Right renal pelvis (tissue), 4 donors: ENCODE data around the gene SOX1. TPM values are rescaled to one million over a fixed set of nuclear protein-coding genes. Genes with fewer than 3 reads are reported as not detected.

ENCODE experiments used
- DNase-seq, 4 donors: peaks; one replicate each; pipeline ENCODE4 v3.0.0-alpha.2; 2013; ENCODE audit warnings: low read depth in 4 of 4, low spot score in 3 of 4, missing footprints in 1 of 4
- polyA plus RNA-seq, 4 donors: library from polyadenylated mRNA; unstranded; fragments of 120-200 nt; gene quantifications; one replicate each; pipeline ENCODE4 v1.2.1, GENCODE V29; 2013; ENCODE audit not compliant: insufficient read length in 4 of 4

SOX1 gene
- polyA plus RNA-seq, 4 donors = not detected

GRCh38 chr13:112104881-112105234 is 37.9 kb downstream of the SOX1 start:
- no peak for DNase-seq

DNA sequence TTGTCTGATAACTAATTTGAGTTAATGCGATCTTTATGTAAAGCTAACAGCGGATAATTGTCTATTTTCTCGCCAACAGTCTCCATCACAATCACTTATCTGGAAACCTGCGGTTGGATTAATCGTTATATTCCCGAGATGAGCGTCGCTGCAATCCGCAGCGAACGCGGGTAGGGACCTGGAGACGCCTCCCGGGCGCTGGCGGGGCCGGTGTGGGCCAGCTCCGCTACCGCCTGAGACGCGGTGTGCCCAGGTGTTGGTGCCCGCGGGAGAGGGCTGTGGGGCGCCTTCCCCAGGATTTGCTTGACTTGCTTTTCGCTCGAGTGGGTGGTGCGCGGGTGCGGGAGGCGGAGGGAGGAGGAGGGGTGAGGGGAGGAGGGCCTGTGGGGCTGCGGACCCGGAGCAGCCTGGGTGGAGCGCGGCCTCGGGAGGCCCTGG is 38.3 kb downstream of the SOX1 start:
- DNase-seq = no peak

DNA sequence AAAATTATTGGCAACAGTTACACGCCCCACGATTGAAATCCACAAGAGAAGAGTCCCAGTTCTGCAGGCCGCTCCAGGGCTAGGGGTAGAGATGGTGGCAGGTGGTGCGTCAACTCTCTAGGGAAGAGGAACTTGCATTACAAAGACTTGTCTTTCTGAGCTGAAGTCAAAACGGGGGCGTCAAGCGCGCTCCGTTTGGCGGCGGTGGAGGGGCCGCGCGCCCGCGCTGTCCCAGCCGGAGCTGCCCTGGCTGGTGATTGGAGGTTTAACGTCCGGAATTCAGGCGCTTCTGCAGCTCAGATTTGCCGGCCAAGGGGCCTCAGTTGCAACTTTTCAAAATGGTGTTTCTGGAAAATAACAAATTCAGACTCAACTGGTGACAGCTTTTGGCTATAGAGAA is 38.9 kb downstream of the SOX1 start:
- DNase-seq = no peak

DNA sequence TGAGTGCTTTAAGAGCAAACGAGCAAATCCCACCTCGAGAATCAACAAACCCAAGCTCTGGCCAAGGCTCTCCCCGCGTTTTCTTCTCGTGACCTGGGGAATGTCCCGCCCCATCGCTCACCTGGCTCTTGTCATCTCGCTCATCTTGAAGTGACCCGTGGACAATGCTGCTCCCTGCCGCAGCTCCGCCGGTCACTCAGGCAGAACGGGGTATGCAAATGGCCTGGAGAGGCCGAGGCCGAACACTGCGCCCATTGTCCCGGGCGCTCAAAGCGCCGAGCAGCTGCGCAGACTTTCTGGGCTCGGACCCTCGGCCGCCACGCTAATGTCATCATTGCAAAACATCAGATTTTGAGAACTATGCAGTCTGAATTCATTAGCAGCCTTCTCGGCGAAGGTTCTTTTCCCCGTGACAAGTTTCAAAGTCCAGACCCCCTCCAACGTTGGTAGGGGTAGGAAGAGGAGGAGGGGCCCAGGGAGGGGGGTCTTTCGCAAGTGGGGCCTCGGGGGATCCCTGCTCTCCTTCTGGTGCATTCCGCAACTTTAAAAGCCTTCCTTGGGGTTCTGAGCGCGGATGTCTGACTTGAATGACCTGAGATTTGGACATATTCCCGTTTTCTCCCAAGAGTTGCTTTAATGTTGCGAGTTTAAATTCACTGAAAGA is 39.7 kb downstream of the SOX1 start:
- DNase-seq = no peak

DNA sequence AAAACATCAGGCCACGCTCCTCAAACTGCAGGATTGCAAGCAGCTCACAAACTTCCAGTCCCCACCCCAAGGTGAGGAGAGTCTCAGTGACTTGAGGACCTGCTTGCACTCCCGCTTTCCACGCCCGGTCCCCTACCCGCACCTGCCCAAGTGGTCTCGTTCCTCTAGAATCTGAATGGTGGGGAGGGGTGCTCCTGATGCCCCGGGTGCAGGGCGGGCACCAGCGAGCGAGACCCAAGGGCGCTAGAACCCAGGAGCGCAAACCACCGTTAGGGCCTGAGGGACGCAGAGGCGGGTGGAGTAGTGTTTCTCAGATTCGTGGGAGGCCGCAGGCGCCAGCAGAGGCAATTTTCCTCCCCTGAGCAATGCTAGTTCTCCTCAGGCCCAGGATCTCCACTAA is 40.3 kb downstream of the SOX1 start:
- no peak for DNase-seq

DNA sequence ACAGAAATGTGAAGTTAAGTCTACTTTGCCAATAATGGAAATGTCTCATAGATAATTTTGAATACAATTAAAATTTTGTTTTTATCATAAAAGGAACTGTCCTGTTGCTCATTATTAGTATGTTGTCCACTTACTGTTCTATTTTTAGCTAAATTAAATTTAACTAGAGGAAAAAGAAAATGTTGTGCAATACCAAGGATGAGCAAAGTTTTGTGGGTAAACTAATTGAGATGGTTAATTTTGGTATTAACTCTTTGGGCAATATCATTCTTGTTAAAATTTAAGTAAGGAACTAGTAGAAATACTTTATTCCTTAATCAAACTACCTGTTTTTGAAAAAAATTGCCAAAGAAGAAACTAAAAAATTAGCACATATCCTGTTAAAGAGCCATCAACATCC is 43.5 kb downstream of the SOX1 start:
- no peak for DNase-seq

- DNase-seq = no peak
These were observed 44.4 kb downstream of the SOX1 start for GRCh38 chr13:112111239-112111857.

- no peak for DNase-seq
These were observed 45.8 kb downstream of the SOX1 start for GRCh38 chr13:112112534-112113276.

DNA sequence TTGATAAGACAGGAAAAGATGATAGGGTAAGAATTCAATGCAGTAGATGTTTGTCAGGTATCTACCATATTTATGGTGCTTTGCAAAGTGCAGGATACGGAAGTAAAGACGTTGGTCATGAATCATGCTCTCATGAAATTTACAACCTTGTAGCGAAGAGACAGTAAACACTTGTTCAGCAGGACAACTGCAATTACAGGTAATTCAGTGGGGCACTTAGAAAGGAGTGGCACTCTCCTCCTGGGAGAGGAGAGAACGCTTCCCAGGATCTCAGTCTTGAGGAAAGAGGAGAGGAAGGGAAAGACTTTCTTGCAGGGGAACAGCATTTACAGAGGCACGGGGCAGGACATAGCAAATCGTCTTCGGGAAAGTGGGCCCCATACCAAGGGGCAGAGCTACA is 46.4 kb downstream of the SOX1 start:
- DNase-seq = no peak

DNA sequence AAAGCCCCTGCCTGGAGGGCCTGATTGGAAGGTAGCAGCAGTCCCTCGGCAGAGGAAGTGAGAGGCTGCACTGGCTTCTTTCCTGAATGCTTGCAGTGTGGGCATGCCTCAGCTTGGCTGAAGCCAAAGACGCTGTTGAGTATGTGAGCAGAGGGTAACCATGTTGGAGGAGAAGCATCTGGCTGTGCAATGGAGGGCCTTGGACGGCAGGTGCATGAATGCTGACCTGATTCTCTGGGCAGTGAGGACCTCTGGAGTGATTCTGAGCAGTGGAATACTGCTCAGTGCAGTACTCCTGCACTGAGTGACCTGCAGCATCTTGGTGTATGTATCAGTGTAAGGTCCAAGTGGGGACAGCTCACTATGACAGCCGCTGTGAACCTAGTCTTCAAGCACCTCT is 46.9 kb downstream of the SOX1 start:
- DNase-seq = no peak

DNA sequence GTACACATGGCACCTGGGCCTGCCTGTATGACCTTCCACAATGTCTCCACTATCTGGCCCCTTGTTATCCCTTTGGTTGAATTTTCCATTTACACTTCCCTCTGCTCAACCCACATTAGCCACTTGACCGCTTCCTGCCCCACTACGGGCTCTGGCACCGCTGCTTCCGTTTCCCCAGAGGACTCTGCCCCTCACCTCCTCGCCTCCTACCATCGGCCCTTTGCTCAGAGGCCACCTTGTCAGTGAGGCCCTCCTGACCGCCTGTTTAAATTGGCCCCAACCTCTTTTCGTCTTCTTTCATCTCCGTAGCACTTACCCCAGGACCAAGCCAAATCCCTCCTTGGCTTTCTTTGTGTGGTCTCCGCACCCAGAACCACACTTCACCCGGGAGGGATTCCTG is 47.4 kb downstream of the SOX1 start:
- no peak for DNase-seq

GRCh38 chr13:112115403-112116091 is 48.6 kb downstream of the SOX1 start:
- no peak for DNase-seq

GRCh38 chr13:112116187-112116950 is 49.4 kb downstream of the SOX1 start:
- no peak for DNase-seq

DNA sequence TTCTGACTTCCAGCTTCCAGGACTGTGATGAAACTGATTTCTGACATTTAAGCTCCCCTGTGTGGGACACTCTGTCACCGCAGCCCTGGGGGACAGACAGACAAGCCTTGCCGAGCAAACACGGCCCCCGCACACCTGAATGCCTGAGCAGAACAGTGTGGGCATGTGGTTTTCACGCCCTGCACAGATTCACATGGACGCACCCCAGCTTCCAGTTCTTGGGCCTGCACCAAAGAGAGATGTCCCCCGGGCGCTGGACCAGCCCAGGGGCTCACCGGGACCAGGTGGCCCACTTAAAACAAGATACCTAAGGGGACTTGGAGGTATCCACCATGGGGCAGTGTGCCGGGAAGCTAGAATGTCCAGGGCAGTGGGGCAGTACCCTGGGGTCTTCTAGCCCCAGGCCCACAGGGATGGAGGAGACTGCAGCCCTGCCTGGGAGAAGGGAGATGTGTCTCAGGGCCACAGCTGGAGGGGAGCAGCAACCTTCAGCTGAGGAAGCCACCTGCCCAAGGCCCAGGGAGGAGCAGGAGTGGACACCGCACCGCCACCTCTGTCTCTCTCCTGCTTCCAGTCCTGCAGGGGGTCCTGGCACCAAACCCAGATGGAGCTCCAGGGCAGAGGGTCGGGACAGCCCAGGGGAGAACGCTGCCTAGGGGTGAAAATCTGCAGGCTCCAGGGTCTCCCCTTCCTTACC is 50.5 kb downstream of the SOX1 start:
- no peak for DNase-seq

DNA sequence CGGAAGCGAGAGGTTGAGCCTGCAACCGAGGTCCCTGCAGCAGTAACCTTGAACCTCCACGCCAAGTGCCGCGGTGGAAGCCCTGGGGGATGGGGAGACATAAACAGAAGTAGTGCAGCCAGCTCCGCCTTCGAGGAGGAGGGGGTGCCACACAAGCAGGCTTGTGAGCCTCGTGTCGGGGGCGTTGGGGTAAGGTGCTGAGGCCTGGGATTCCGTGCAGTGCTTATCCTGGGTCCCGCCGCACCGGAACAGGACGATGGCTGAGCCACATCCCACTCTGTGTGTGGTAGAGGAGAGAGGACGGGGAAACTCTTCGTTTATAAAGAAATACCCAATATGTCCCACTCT is 51.0 kb downstream of the SOX1 start:
- no peak for DNase-seq

GRCh38 chr13:112118451-112119064 is 51.6 kb downstream of the SOX1 start:
- no peak for DNase-seq

GRCh38 chr13:112119192-112120030 is 52.5 kb downstream of the SOX1 start:
- no peak for DNase-seq

DNA sequence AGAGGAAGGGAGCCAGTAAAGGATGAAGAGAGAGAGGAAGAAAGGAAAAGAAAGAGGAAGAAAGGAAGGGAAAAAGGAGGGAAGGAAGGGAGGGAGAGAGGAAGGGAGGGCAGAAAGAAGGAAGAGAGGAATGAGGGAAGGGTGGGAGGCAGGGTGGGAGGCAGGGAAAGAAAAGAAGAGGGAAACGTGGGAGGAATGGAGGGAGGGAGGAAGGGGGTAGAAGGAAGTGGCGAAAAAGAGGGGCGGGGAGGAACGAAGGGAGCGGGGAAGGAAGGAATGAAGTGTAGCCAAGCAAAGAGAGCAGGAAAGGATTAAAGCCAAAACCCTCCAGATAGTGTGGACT is 53.1 kb downstream of the SOX1 start:
- no peak for DNase-seq
